NCI-H2081 treated with DMSO at 0.1 percent for 48 hours (cell line): ENCODE measurements around the gene IKZF3.
"Not testable (repeated sequence)": the region's sequence is repeated elsewhere in the genome, so short reads cannot be mapped to it uniquely, and the experiment has no call there.

Experiments
- DNase-seq: peaks from one replicate; lab custom pipeline; 2025; lab: John Stamatoyannopoulos, UW

The IKZF3 gene

GRCh38 chr17:39781031-39781860, 82.9 kb downstream of the IKZF3 start:
- no peak for DNase-seq

- no peak for DNase-seq
These were observed 86.4 kb downstream of the IKZF3 start for GRCh38 chr17:39777534-39778365.

GRCh38 chr17:39776252-39776651, 87.9 kb downstream of the IKZF3 start:
- no peak for DNase-seq

GRCh38 chr17:39775031-39775430, 89.1 kb downstream of the IKZF3 start:
- DNase-seq, result no peak

GRCh38 chr17:39774047-39774446, 90.1 kb downstream of the IKZF3 start:
- DNase-seq, result no peak

- no peak for DNase-seq
These were observed 90.9 kb downstream of the IKZF3 start for GRCh38 chr17:39772987-39773934.

- no peak for DNase-seq
These were observed 91.7 kb downstream of the IKZF3 start for GRCh38 chr17:39772415-39772814.

- peak; percentile 69 for DNase-seq
These were observed 94.0 kb downstream of the IKZF3 start for GRCh38 chr17:39769974-39770587.

GRCh38 chr17:39767147-39767546, 97.0 kb downstream of the IKZF3 start:
- no peak for DNase-seq

GRCh38 chr17:39765766-39766165, 98.3 kb downstream of the IKZF3 start:
- DNase-seq, result no peak

- DNase-seq, result no peak
These were observed 98.9 kb downstream of the IKZF3 start for GRCh38 chr17:39765175-39765574.

GRCh38 chr17:39764171-39764570, 99.9 kb downstream of the IKZF3 start:
- DNase-seq, result not testable (repeated sequence)

- no peak for DNase-seq
These were observed 100.9 kb downstream of the IKZF3 start for GRCh38 chr17:39763051-39763820.

- DNase-seq, result no peak
These were observed 102.1 kb downstream of the IKZF3 start for GRCh38 chr17:39761861-39762496.

GRCh38 chr17:39759204-39759603, 104.9 kb downstream of the IKZF3 start:
- no peak for DNase-seq

- DNase-seq, result no peak
These were observed 105.9 kb downstream of the IKZF3 start for GRCh38 chr17:39757931-39758873.

GRCh38 chr17:39757176-39757662, 106.9 kb downstream of the IKZF3 start:
- no peak for DNase-seq

GRCh38 chr17:39756380-39757079, 107.6 kb downstream of the IKZF3 start:
- no peak for DNase-seq
